ENCODE data around the gene LRRC26. TPM values are rescaled to one million over a fixed set of nuclear protein-coding genes. Genes with fewer than 3 reads are reported as not detected.
A peak's percentile ranks its signal among the peaks of the same experiment; 100 is the strongest.

Gene LRRC26
- total RNA-seq, 1 experiment from 2014 or later: 2.4 TPM

- peaks cover 55% of the 10 kb centered on the region for H3K79me2 ChIP-seq (ENCODE audit: insufficient read depth, low read length)
- peak overlapping the region; percentile 95 for H3K9ac ChIP-seq (ENCODE audit: low read length)
- H3K27me3 ChIP-seq (ENCODE audit: insufficient read depth, low read length): no peaks in the 10 kb centered on the region
- H3K4me1 ChIP-seq (ENCODE audit: control insufficient read depth in 1 of 2, insufficient read depth in 2 of 2, low read length in 2 of 2): peaks cover 20 to 28% of the 10 kb centered on the region in 2 experiments
- H3K36me3 ChIP-seq (ENCODE audit: control insufficient read depth in 1 of 2, insufficient read depth in 2 of 2, low read length in 2 of 2): peaks cover 0 to 13% of the 10 kb centered on the region in 2 experiments; a peak in 2 of 4 replicates
- TF ChIP-seq YY1 (IDR thresholded peaks at IDR 0.05; ENCODE audit: extremely low read depth, insufficient replicate concordance, low read depth, low read length) (no peak), FOSL1 (IDR thresholded peaks at IDR 0.05; ENCODE audit: low read depth) (no peak), CBX3 (IDR thresholded peaks at IDR 0.05; ENCODE audit: low read depth) (no peak), EZH2phosphoT487 (IDR thresholded peaks at IDR 0.05; ENCODE audit: borderline replicate concordance) (no peak), JUND (IDR thresholded peaks at IDR 0.05) (no peak), POLR2AphosphoS5 (IDR thresholded peaks at IDR 0.05; ENCODE audit: low read depth, low read length) (no peak), CTCF (IDR thresholded peaks at IDR 0.05 in 2 of 3, conservative IDR thresholded peaks at IDR 0.05 in 1 of 3; ENCODE audit: borderline replicate concordance in 1 of 3, insufficient read depth in 1 of 3, low read depth in 2 of 3, low read length in 2 of 3) (no peak), RAD21 (IDR thresholded peaks at IDR 0.05; ENCODE audit: low read depth) (no peak), ATF3 (IDR thresholded peaks at IDR 0.05) (no peak), SP1 (IDR thresholded peaks at IDR 0.05; ENCODE audit: low read depth) (no peak), ZFX (IDR thresholded peaks at IDR 0.05) (no peak), SRF (IDR thresholded peaks at IDR 0.05; ENCODE audit: low read depth) (no peak), POLR2A (IDR thresholded peaks at IDR 0.05; ENCODE audit: borderline replicate concordance, extremely low read depth, insufficient read depth, insufficient read length) (no peak), REST (IDR thresholded peaks at IDR 0.05; ENCODE audit: low read depth) (no peak), ZBTB33 (IDR thresholded peaks at IDR 0.05; ENCODE audit: extremely low read depth, insufficient replicate concordance, low read length) (no peak), TCF7L2 (IDR thresholded peaks at IDR 0.05; ENCODE audit: borderline replicate concordance, extremely low read depth, insufficient read depth, insufficient read length) (no peak), ELF1 (IDR thresholded peaks at IDR 0.05; ENCODE audit: borderline replicate concordance, low read depth) (no peak), SIN3A (IDR thresholded peaks at IDR 0.05; ENCODE audit: low read depth) (no peak), EGR1 (IDR thresholded peaks at IDR 0.05; ENCODE audit: low read depth) (no peak)
- no peaks in the 10 kb centered on the region for H4K20me1 ChIP-seq (ENCODE audit: insufficient read depth)
- RAD21 ChIA-PET (ENCODE audit: low non-redundant PET in 1 of 2, low total read pairs in 2 of 2, uncharacterized antibody in 2 of 2, unreplicated experiment in 2 of 2): no interaction called here
- peak overlapping the region; percentile 93 for H3K4me2 ChIP-seq (ENCODE audit: low read length)
- CTCF ChIA-PET: interaction anchor here (0.6 kb wide), 1 partner anchor 76 kb away, joined by 3 read pairs; no protein-coding TSS in a partner anchor
- intact Hi-C loops (cut with micrococcal nuclease): no loop called here
- no peaks in the 10 kb centered on the region for H3K9me3 ChIP-seq (ENCODE audit: control insufficient read depth in 1 of 2, insufficient read depth in 1 of 2, low read depth in 1 of 2, low read length in 2 of 2)
- no TSS peak for BruUV-seq (replicated peaks)
- peak overlapping the region; percentile 78; the same call in 1 of the 2 replicates for H3K27ac ChIP-seq (ENCODE audit: low read depth, low read length)
- H3K4me3 ChIP-seq (replicated peaks in 1 of 2; ENCODE audit: low read depth in 1 of 2, low read length in 2 of 2): peak overlapping the region; percentile 91 to 98
- H2AFZ ChIP-seq (ENCODE audit: low read depth, low read length, poor library complexity, severe bottlenecking): no peak overlapping the region
- POLR2A ChIA-PET: no interaction called here
- DNase-seq (ENCODE audit: low read depth, low spot score) (no peak), ATAC-seq (no peak)
- H3K9me2 ChIP-seq (ENCODE audit: insufficient read depth): no peaks in the 10 kb centered on the region
Measured at GRCh38 chr9:137206602-137207001, 36.8 kb upstream of the LRRC26 start.

All from HCT116 (cell line).